HG02588 (cell line): ENCODE data around the gene UCN2.
"Not testable (repeated sequence)": the region's sequence is repeated elsewhere in the genome, so short reads cannot be mapped to it uniquely, and the experiment has no call there.

Experiments
- ATAC-seq: cut with Tn5 transposase; IDR thresholded peaks from one replicate; pipeline ENCODE4 v1.9.1; 2021; ENCODE audit warnings: mild to moderate bottlenecking, moderate library complexity; ENCODE audit not compliant: unreplicated experiment

The UCN2 gene

GRCh38 chr3:48543271-48543866 is 20.2 kb downstream of the UCN2 start:
- no peak for ATAC-seq

- ATAC-seq, result no peak
These were observed 25.1 kb downstream of the UCN2 start for GRCh38 chr3:48538451-48538850.

DNA sequence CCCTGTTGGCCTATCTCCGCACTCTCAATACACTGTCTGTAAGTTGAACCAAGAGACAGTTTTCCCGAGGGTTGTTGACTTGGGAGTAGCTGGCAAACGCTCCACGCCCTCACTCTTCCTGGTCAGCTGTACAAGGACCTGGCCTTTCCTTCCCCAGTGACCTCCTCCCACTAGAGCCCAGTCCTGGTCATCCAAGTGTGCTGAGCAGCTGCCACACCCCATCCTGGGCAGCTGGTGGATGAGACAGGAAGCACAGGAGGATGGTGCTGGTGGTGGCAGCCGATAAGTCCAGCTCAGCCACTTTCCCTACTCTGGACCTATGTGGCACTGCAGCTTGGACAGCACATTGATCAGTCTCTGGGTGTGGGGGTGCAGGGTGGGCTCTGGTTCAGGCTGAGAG is 26.8 kb downstream of the UCN2 start:
- no peak for ATAC-seq

DNA sequence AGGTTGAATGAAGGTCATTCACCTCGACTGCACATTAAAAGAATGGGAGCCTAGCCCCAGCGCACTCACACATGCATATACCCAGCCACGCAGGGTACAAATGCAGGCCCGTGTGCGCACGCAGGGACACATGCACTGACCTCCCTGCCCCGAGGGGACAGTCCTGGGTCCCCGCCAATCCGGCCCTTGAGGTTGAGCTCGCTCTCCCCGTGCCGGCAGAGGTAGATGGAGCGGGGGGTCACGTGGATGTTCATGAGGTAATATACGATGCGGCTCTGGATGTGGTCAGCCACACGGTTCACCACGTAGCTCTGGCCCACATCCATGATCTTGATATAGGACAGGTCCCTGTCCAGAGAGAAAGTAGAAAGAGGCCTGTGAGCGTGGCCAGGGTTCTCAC is 27.5 kb downstream of the UCN2 start:
- no peak for ATAC-seq

DNA sequence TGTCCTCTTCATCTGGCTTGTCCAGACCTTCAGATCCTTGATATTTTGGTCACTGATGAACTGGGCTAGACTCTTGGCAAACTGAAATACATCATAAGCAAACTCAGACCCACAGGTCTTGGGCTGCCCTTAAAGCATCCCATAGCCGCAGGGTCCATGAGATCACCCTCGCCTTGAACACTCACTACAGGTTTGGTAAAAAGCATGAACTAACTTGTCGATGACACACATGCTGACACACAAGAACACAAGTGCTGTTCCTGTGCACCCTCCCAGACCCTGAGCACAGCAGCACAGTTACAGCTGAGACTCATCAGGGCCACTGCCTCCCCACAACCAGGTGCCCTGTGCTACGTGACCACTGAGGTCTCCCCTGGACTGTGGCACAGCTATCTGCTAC is 28.0 kb downstream of the UCN2 start:
- ATAC-seq, result no peak

DNA sequence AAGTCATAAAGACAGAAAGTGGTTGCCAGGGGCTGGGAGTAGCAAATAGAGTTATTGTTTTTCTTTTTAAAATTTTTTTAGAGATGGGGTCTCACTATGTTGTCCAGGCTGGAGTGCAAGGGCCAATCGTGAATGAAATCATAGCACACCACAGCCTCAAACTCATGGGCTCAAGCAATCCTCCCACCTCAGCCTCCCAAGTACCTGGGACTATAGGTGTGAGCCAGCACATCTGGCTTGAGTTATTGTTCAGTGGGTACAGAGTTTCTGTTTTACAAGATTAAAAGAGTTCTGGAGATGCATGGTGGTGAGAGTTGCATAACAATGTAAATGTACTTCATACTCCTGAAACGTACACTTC is 30.6 kb downstream of the UCN2 start:
- no peak for ATAC-seq

GRCh38 chr3:48532271-48532976 is 31.2 kb downstream of the UCN2 start:
- ATAC-seq, result no peak

DNA sequence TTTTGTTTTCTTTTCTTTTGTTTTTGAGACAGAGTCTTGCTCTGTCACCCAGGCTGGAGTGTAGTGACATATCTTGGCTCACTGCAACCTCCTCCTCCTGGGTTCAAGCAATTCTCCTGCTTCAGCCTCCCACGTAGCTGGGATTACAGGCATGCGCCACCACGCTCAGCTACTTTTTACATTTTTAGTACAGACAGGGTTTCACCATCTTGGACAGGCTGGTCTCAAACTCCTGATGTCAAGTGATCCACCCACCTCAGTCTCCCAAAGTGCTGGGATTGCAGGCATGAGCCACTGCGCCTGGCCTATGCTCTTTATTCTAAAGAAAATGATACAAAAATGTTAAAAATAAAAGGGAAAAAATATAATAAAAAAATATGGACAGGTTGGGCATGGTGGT is 32.9 kb downstream of the UCN2 start:
- not testable (repeated sequence) for ATAC-seq

DNA sequence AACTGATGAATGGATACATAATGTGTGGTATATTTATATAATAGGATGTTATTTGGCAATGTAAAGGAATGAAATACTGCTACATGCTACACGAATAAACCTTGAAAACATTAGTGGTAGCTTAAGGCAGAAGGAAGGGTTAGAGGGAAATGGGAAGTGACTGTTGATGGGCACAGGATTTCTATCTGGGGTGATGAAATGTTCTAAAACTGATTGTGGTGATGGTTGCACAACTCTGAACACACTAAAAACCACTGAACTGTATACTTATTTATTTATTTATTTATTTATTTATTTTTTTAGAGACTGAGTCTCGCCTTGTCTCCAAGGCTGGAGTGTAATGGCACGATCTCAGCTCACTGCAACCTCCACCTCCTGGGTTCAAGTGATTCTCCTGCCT is 34.8 kb downstream of the UCN2 start:
- ATAC-seq, result no peak

- no peak for ATAC-seq
These were observed 35.5 kb downstream of the UCN2 start for GRCh38 chr3:48528048-48528447.

DNA sequence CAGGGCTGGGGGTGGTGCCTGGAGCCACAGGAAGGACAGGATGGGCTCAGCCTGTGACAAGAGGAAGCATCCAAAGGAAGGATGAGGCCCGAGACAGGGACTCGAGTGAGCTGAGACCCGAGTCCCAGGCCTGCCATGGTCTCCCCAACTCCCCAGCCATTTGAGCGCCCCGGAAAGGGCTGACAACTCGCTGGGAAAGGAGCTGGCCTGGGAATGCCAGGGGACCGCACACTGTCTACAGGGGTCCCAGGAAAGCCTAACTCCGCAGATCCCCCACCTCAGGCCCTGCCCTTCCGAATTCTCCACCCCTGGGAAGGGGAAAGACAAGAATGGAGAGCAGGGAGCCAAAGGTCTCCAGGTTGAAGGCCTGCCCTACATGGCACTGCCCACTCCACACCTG is 38.6 kb downstream of the UCN2 start:
- no peak for ATAC-seq

GRCh38 chr3:48521635-48522034 is 41.9 kb downstream of the UCN2 start:
- no peak for ATAC-seq

GRCh38 chr3:48519277-48519643 is 44.3 kb downstream of the UCN2 start:
- no peak for ATAC-seq

DNA sequence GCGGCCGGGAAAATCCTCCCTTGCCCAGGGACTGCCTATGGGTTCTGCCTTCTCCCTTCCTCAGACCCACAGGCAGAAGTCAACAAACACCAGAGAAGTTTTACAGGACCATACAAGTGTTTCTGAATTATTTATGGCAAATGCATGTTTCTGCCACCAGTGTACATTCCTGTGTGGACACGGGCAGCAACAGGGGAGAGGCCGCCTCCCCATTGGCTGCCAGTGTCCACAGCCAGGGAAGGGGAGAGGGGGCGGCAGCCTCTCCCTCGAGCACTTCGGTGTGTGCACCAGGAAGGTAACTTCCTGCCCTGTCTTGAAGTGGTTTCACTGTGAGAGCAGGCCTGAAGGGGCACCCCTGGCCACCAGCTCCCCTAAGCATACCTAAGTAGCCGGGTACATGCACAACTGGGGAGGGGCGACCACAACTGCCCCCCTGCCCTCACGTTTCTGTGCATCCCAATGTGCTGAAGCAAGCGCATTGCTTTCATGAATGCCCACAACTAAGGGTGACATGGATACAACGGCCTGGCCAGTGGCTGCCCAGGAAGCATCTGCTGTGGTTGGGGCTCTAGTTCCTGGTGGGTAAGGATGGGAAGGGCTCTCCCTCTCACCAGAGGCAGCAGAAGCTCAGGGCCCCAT is 44.8 kb downstream of the UCN2 start:
- ATAC-seq, result no peak

GRCh38 chr3:48518069-48518468 is 45.5 kb downstream of the UCN2 start:
- no peak for ATAC-seq

- no peak for ATAC-seq
These were observed 47.0 kb downstream of the UCN2 start for GRCh38 chr3:48516571-48516970.

GRCh38 chr3:48514431-48515227 is 49.0 kb downstream of the UCN2 start:
- ATAC-seq, result no peak
